Islet of Langerhans (tissue), 1 donor: ENCODE measurements around the gene KLK2.
"Not testable (repeated sequence)": the region's sequence is repeated elsewhere in the genome, so short reads cannot be mapped to it uniquely, and the experiment has no call there.

Source experiments
- FAIRE-seq: peaks from one replicate; lab custom pipeline; 2011; peaks lifted over from hg19 to GRCh38; lab: Jason Lieb, UNC

Gene KLK2

GRCh38 chr19:50894478-50895356 lies 21.5 kb downstream of the KLK2 start:
- no peak for FAIRE-seq

DNA sequence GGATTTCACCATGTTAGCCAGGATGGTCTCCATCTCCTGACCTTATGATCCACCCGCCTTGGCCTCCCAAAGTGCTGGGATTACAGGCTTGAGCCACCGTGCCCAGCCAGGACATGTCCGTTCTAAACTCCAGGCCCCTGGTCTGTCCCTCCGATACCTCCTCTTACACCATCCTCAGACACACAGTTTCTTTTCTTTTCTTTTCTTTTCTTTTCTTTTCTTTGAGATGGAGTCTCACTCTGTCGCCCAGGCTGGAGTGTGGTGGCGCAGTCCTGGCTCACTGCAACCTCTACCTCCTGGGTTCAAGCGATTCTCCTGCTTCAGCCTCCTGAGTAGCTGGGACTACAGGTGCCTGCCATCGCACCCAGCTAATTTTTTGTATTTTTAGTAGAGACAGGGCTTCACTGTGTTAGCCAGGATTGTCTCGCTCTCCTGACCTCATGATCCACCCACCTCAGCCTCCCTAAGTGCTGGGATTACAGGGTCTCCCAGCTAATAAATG lies 22.9 kb downstream of the KLK2 start:
- FAIRE-seq, result not testable (repeated sequence)

DNA sequence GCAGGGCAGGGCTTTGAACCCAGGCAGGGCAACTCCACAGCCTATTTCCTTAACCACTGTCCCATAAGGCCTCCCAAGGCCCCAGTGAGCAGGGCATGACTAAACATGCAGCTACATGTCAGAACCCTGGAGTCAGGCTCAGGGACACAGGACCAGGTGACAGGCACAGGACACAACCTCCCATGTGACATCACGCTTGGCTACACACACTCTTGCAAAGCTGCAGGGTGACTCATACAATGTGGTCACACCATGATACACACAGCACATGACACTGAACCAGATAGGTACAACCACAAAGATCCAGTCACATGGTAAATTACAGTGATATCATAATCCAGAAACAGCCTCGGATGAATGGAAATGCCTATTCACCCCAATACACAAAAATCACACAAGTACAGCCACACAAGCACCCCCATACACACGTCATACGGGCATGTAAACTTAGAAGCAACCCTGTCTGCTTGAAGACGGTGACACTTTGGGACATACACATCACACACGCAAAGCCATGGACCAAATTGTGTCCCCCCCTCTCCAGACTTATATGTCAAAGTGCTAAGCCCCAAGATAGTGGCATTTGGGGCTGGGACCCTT lies 23.5 kb downstream of the KLK2 start:
- no peak for FAIRE-seq

DNA sequence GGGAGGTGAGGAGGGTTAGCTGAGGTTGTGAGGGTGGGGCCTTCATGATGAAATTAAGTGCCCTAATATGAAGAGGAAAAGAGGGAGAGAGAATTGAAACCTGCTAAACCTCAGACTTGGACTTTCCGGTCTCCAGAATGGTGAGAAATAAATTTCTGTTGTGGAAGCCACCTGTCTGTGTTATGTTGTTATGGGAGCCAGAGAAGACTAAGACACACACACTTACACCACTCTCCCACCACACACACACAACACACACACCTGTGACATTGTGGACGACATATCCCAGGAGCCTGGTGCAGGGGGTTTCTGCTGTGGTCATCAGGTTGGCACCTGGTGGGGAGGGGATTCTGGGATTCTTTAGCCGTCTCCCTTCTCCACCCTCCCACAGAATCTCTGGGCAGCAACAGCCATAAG lies 24.0 kb downstream of the KLK2 start:
- FAIRE-seq, result no peak

- no peak for FAIRE-seq
These were observed 24.4 kb downstream of the KLK2 start for GRCh38 chr19:50897612-50898011.

GRCh38 chr19:50898018-50898417 lies 24.8 kb downstream of the KLK2 start:
- no peak for FAIRE-seq

DNA sequence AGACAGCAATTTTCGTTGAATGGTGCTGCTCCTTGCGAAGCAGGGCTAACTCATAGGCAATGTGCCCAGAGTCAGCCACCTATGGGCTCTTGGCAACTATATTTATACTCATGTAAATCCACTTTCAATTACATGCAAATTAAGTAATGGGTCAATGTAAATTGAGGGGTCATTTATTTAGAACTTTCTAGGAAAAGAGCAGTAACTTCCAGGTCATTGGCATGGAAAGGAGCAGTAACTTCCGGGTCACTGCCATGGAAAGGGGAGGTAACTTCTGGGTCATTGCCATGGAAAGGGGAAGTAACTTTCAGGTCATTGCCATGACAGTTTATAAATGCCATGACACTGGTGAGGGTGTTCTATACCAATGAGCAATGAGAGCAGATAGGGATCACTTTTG lies 26.3 kb downstream of the KLK2 start:
- no peak for FAIRE-seq

GRCh38 chr19:50902640-50903039 lies 29.4 kb downstream of the KLK2 start:
- no peak for FAIRE-seq

- FAIRE-seq, result no peak
These were observed 33.0 kb downstream of the KLK2 start for GRCh38 chr19:50906217-50906616.

- no peak for FAIRE-seq
These were observed 35.1 kb downstream of the KLK2 start for GRCh38 chr19:50908336-50908735.

GRCh38 chr19:50909240-50910070 lies 36.2 kb downstream of the KLK2 start:
- no peak for FAIRE-seq

GRCh38 chr19:50910722-50911121 lies 37.5 kb downstream of the KLK2 start:
- FAIRE-seq, result no peak

GRCh38 chr19:50911206-50912101 lies 38.2 kb downstream of the KLK2 start, which contains the start of gene KLK4:
Gene KLK4, minus strand, starts transcription at chr19:50911395. Its CDS starts 657 bp downstream, at chr19:50910738.
- no peak for FAIRE-seq

- no peak for FAIRE-seq
These were observed 38.9 kb downstream of the KLK2 start for GRCh38 chr19:50912102-50912599.

DNA sequence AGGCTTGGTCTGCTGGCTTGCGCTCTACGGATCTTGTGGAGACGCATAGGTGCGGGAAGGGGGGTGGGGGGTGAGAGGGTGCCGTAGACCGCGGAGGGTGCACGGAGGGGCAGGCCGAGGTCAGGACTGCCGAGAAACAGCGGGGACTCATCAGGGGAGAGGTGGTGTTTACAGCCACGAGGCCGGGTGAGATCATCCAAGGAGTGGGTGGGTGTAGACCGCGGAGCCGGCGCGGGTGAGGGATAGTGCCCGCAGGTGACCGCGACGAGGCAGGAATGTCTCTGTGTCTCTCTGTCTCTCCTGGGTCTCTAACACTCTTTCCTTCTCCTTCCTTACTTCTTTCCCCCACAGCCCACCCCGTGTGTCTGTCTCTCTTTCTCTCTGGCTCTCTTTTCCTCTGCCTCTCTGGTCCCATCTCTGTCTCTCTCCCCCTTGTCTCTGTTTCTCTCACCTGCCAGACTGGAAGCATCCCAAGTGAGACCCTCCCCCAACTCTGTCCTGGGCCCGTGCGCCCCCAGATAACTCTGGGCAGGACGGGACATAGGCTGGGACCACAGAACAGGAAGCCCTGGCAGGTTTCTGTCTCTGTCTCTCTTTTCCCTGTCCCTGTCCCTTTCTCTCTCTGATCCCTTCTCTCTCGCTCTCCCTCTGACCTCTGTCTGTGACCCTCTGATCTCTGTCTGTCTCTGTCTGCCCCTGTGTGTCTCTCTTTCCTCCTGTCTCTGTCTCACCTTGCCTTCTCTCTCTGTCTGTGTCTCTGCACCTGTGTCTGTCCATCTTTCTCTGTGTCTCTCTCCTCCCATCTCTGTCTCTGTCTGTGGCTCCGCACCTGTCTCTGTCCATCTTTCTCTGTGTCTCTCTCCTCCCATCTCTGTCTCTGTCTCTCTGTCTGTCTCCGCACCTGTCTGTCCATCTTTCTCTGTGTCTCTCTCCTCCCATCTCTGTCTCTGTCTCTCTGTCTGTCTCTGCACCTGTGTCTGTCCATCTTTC lies 39.8 kb downstream of the KLK2 start:
- FAIRE-seq, result no peak

GRCh38 chr19:50916069-50916468 lies 42.8 kb downstream of the KLK2 start:
- no peak for FAIRE-seq

GRCh38 chr19:50921426-50922316 lies 48.4 kb downstream of the KLK2 start:
- no peak for FAIRE-seq

DNA sequence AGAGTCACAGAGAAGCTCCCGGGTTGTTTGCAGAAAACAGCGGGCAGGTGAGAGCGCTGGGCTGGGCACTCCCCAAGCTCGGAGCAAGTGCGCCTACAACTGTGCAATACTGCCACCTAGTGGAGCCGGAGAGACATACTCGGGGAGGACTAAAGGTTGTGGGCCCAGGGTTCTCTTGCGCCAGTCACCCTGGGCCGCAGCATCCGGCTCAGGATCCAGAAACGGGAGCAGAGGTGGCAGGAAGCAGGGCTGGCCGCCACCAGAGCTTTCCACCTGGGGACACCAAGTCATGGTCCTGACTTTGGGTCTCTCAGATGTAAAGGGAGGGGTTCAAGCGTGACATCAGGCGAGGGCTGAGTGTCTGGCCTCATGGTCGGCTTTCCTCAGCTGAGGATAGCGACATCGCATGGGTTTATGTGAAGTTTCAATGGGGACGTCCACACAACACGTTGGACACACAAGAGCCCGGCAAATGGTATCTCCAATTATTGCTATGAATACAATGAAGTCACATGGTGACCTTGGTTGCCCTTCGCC lies 49.1 kb downstream of the KLK2 start:
- FAIRE-seq, result no peak

DNA sequence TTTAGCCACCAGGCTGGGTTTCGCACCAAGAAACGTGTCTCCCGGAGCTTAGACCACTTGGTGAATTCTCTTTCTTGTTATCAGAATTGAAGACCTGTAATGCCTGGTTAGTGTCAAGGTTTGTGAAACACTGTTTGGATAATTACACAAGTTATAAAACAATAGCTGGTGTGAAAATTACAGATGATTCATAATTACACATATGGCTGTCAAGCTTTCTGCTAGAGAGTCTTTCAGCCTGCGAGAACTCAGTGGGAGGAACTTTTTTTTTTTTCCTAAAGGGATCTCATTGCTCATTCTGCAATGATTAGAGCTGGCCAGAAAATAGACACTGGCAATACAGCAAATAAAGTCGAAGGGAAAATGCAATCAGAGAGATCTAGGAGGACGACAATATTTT lies 51.3 kb downstream of the KLK2 start:
- FAIRE-seq, result no peak
